Panc1 (cell line): ENCODE results near the gene GPR61. TPM values are rescaled to one million over a fixed set of nuclear protein-coding genes. Genes with fewer than 3 reads are reported as not detected.

Source experiments
- ATAC-seq: fragments of 200-7000 bp; cut with Tn5 transposase; 2 replicates; pipeline ENCODE4 v1.9.1; 2020; ENCODE audit warnings: mild to moderate bottlenecking, moderate library complexity
- BruUV-seq: library from RNA; stranded (reverse); fragments of 400-500 nt; replicated peaks from 2 replicates; lab custom pipeline; 2021; lab: Mats Ljungman, UMichigan
- CTCF ChIA-PET: fragments of 300-600 bp; sonication (Branson Sonifier 250); formaldehyde crosslinking; loops from one replicate; lab custom pipeline; 2022; ENCODE audit warnings: antibody characterized with exemption; lab: Charles Lee
- POLR2A ChIA-PET: fragments of 300-600 bp; sonication (Branson Sonifier 250); formaldehyde crosslinking; loops from one replicate; lab custom pipeline; 2022; ENCODE audit warnings: antibody characterized with exemption; lab: Charles Lee
- DNase-seq: peaks from one replicate; pipeline ENCODE4 v3.0.0-alpha.2; 2010; ENCODE audit warnings: low read depth, low spot score
- H3K27ac ChIP-seq: 2 replicates; pipeline ENCODE4 v1.5.1; 2011; ENCODE audit warnings: mild to moderate bottlenecking, low read length, inconsistent platforms
- H3K27me3 ChIP-seq: fragments of 200-500 bp; sonication (Bioruptor generic); 2 replicates; pipeline ENCODE4 v1.6.0; 2014; ENCODE audit warnings: low read length, inconsistent platforms; ENCODE audit not compliant: control insufficient read depth, insufficient read depth
- H3K36me3 ChIP-seq: fragments of 200-500 bp; sonication (Bioruptor generic); 2 replicates; pipeline ENCODE4 v1.5.1; 2014; ENCODE audit warnings: inconsistent platforms, mild to moderate bottlenecking, low read length, moderate library complexity; ENCODE audit not compliant: control insufficient read depth, insufficient read depth
- H3K4me1 ChIP-seq: 2 replicates; pipeline ENCODE4 v1.5.1; 2011; ENCODE audit warnings: inconsistent platforms, mild to moderate bottlenecking, low read length, moderate library complexity; ENCODE audit not compliant: control insufficient read depth, insufficient read depth
- H3K4me3 ChIP-seq, 2 experiments: 2 replicates each; pipeline ENCODE4 v1.5.1; 2011 to 2012; ENCODE audit warnings: low read depth in 2 of 2, low read length in 2 of 2, mild to moderate bottlenecking in 2 of 2, inconsistent platforms in 1 of 2, moderate library complexity in 1 of 2
- H3K9me3 ChIP-seq: fragments of 200-500 bp; sonication (Bioruptor generic); 2 replicates; pipeline ENCODE4 v1.5.1; 2014; ENCODE audit warnings: low read depth, mild to moderate bottlenecking, inconsistent platforms, low read length, moderate library complexity; ENCODE audit not compliant: control insufficient read depth, insufficient read depth
- CTCF ChIP-seq: fragments of 450-650 bp; IDR thresholded peaks from 2 replicates; pipeline ENCODE4 v1.5.1; 2017; ENCODE audit warnings: mild to moderate bottlenecking
- POLR2AphosphoS5 ChIP-seq: IDR thresholded peaks from 2 replicates; pipeline ENCODE4 v1.6.1; 2012; ENCODE audit warnings: mild to moderate bottlenecking, low read depth, low read length, moderate library complexity
- REST ChIP-seq, 2 experiments: IDR thresholded peaks; 2 replicates each; pipeline ENCODE4 v1.6.1; 2011 to 2012; ENCODE audit warnings: low read depth in 2 of 2, control low read depth in 1 of 2, low read length in 1 of 2, mild to moderate bottlenecking in 1 of 2, moderate library complexity in 1 of 2; ENCODE audit not compliant: insufficient read depth in 1 of 2
- SIN3A ChIP-seq: IDR thresholded peaks from 2 replicates; pipeline ENCODE4 v1.6.1; 2012; ENCODE audit warnings: low read depth, mild to moderate bottlenecking, low read length, moderate library complexity, borderline replicate concordance; ENCODE audit not compliant: insufficient read depth
- TCF7L2 ChIP-seq: IDR thresholded peaks from 2 replicates; pipeline ENCODE4 v1.6.1; 2011; ENCODE audit warnings: mild to moderate bottlenecking, low read depth, low read length, inconsistent platforms
- in situ Hi-C: cut with HindIII; loops from 2 replicates; pipeline ENCODE4 v1.10.0; 2016; ENCODE audit warnings: low sequenced_read_pairs, low pct_unique_long_range_greater_than_20kb
- intact Hi-C: fragments of 100-400 bp; cut with micrococcal nuclease; formaldehyde crosslinking; loops from one replicate; pipeline ENCODE4 v1.10.0; 2022; ENCODE audit not compliant: unreplicated experiment
- total RNA-seq: library from RNA; stranded (reverse); gene quantifications from one replicate; pipeline ENCODE4 v1.2.1, GENCODE V29; 2021; ENCODE audit not compliant: unreplicated experiment

Gene GPR61
- total RNA-seq, 1 experiment from 2014 or later: not detected

GRCh38 chr1:109557520-109557919 is 17.8 kb downstream of the GPR61 start:
- H3K9me3 ChIP-seq: no peaks in the 10 kb centered on the region
- H3K36me3 ChIP-seq: no peaks in the 10 kb centered on the region
- H3K27ac ChIP-seq: no peak overlapping the region
- H3K4me3 ChIP-seq: no peak overlapping the region
- ChIA-PET POLR2A (no interaction called here), CTCF (no interaction called here)
- H3K4me1 ChIP-seq: peaks cover 4% of the 10 kb centered on the region
- no peaks in the 10 kb centered on the region for H3K27me3 ChIP-seq
- ATAC-seq (no peak), DNase-seq (no peak)
- intact Hi-C loops (no loop called here), in situ Hi-C loops (no loop called here)
- no TSS peak for BruUV-seq
- TF ChIP-seq CTCF (no peak), SIN3A (no peak), REST (IDR thresholded peaks at IDR 0.05; ENCODE audit: insufficient read depth in 1 of 2, low read depth in 2 of 2, low read length in 1 of 2) (no peak), POLR2AphosphoS5 (no peak), TCF7L2 (no peak)

GRCh38 chr1:109559995-109560394 is 20.3 kb downstream of the GPR61 start:
- ChIA-PET CTCF (no interaction called here), POLR2A (no interaction called here)
- H3K36me3 ChIP-seq: no peaks in the 10 kb centered on the region
- H3K4me3 ChIP-seq: no peak overlapping the region
- no peaks in the 10 kb centered on the region for H3K27me3 ChIP-seq
- no peak overlapping the region for H3K27ac ChIP-seq
- in situ Hi-C loops (no loop called here), intact Hi-C loops (no loop called here)
- peaks cover 17% of the 10 kb centered on the region for H3K4me1 ChIP-seq
- BruUV-seq: no TSS peak
- TF ChIP-seq SIN3A: no peak
- TF ChIP-seq CTCF: no peak
- TF ChIP-seq REST (IDR thresholded peaks at IDR 0.05; ENCODE audit: insufficient read depth in 1 of 2, low read depth in 2 of 2, low read length in 1 of 2): no peak
- no peak for TF ChIP-seq TCF7L2
- no peak for TF ChIP-seq POLR2AphosphoS5
- ATAC-seq (no peak), DNase-seq (no peak)
- H3K9me3 ChIP-seq: no peaks in the 10 kb centered on the region
